Heart left ventricle (tissue), 16 donors: ENCODE measurements around the gene CHAMP1. TPM values are rescaled to one million over a fixed set of nuclear protein-coding genes. Genes with fewer than 3 reads are reported as not detected.

Experiments
- ATAC-seq, 4 donors: fragments of 200-7000 bp; cut with Tn5 transposase; one replicate each; pipeline ENCODE4 v1.9.1; 2020 to 2022; ENCODE audit warnings: moderate library complexity in 4 of 4, mild to moderate bottlenecking in 3 of 4, moderate number of reproducible peaks in 1 of 4
- DNase-seq, 5 donors: peaks; one replicate each; pipeline ENCODE4 v3.0.0-alpha.2; 2020
- H3K27ac ChIP-seq, 12 donors: fragments of 200-600 bp; sonication (generic) in 4 of 12; one replicate each; pipeline versions ENCODE4 v1.5.0 to v1.8.0; 2016 to 2022; ENCODE audit warnings: mild to moderate bottlenecking in 2 of 12
- H3K27me3 ChIP-seq, 9 donors: fragments of 200-600 bp; sonication (generic) in 2 of 9; one replicate each; pipeline versions ENCODE4 v1.5.1 to v1.8.0; 2016 to 2022; ENCODE audit warnings: mild to moderate bottlenecking in 3 of 9
- H3K36me3 ChIP-seq, 9 donors: fragments of 200-600 bp; sonication (generic) in 2 of 9; one replicate each; pipeline versions ENCODE4 v1.5.0 to v1.8.0; 2018 to 2022; ENCODE audit warnings: mild to moderate bottlenecking in 2 of 9
- H3K4me1 ChIP-seq, 12 donors: fragments of 200-600 bp; sonication (generic) in 4 of 12; one replicate each; pipeline versions ENCODE4 v1.5.0 to v1.8.0; 2016 to 2022; ENCODE audit warnings: mild to moderate bottlenecking in 3 of 12
- H3K4me3 ChIP-seq, 12 donors: fragments of 200-600 bp; sonication (generic) in 4 of 12; one replicate each; pipeline versions ENCODE4 v1.5.0 to v1.8.0; 2017 to 2022; ENCODE audit warnings: mild to moderate bottlenecking in 9 of 12, moderate library complexity in 4 of 12
- H3K9me3 ChIP-seq, 12 donors: fragments of 200-600 bp; sonication (generic) in 4 of 12; one replicate each; pipeline versions ENCODE4 v1.5.0 to v1.8.0; 2016 to 2022; ENCODE audit warnings: mild to moderate bottlenecking in 1 of 12
- CTCF ChIP-seq, 12 donors: fragments of 200-600 bp; sonication (generic) in 4 of 12; IDR thresholded peaks; one replicate each; pipeline versions ENCODE4 v1.5.0 to v1.8.0; 2018 to 2022; ENCODE audit warnings: antibody characterized with exemption in 12 of 12, mild to moderate bottlenecking in 5 of 12
- POLR2A ChIP-seq, 2 donors: fragments of 450-650 bp; IDR thresholded peaks; one replicate each; pipeline ENCODE4 v1.6.1; 2017; ENCODE audit warnings: antibody characterized with exemption in 2 of 2, mild to moderate bottlenecking in 2 of 2, moderate library complexity in 2 of 2
- WGBS, 4 donors: extraction: QIAGEN DNeasy Blood & Tissue Kit in 2 of 4; methylation state at CpG; one replicate each; pipeline versions ENCODE4 v1.1.5 to v1.1.7; 2013 to 2018; 5-methylcytosine and 5-hydroxymethylcytosine counted together
- intact Hi-C, 10 donors: fragments of 100-400 bp; cut with DNase I; formaldehyde crosslinking; loops; one replicate each; pipeline versions ENCODE4 v1.11.1 to v1.14.2; 2022
- long read RNA-seq, 3 donors: library from polyadenylated mRNA; unstranded; transcript quantifications; one replicate each; pipeline ENCODE4 v2.0.0, GENCODE V29; 2020 to 2021
- polyA plus RNA-seq, 2 donors: library from polyadenylated mRNA; stranded (reverse); fragments of 200-250 nt; gene quantifications; one replicate each; pipeline ENCODE4 v1.2.3, GENCODE V29; 2013
- total RNA-seq, 9 donors: library from RNA; depleted of rRNA in 2 of 9; stranded (reverse); fragments of >200 nt in 2 of 9; fragmentation: NEBNext Ultra II Directional in 3 of 9; extraction: Animal tissue kit (Norgen Biotek cat#: 25700) in 3 of 9; gene quantifications; one replicate each; pipeline versions ENCODE4 v1.1.0 to v1.2.4, GENCODE V29; 2016 to 2023
- donor health status: ischemic (EF 13 %, LVEDD 7.1; RV severe dilation, severe dysfunction).
- donor health status: healthy with polysubstance abuse.
- donor health status: DM: no; HTN: yes; CAD: no.
- donor health status: DM: no; HTN: no; CAD: no.
- donor health status: ischemic (EF 25% LVEDD 6.9; RV normal size, moderate dysfunction).
- donor health status: ischemic (EF 25% LVEDD 5.7; RV mildly dilated, moderate dysfunction).
- donor health status: healthy.
- donor health status: DM: yes; HTN: yes; CAD: no.
- donor health status: ischemic (EF 35%, LVEDD 5.7; RV mildly dilated, moderate dysfunction).
- donor health status: nonischemic (EF 11% LVEDD 7.7; RV severe dilation, severe dysfunction).
- donor health status: DM: yes; HTN: yes; CAD: no.
- donor health status: PGD.
- donor health status: ischemic (EF 29% LVEDD 5.4; RV normal size, mild dysfunction).
- donor health status: nonischemic (EF 23%, LVEDD 6.1; RV moderate dilation, normal function).

Gene CHAMP1
- 10 to 100 TPM in 5 of 9 donors, 1 to 10 TPM in 4; 7.0 to 17.5 (median 12.1) TPM for total RNA-seq
- polyA plus RNA-seq: 1 to 10 TPM; 3.2 to 6.2 TPM
- long read RNA-seq, donor 1, full-length matches to known transcripts: 1 of 1 reads
- long read RNA-seq, donor 1, partial matches to known transcripts: 0 of 1 reads
- long read RNA-seq, donor 1, other reads (novel, unspliced or antisense): 0 of 1 reads
- long read RNA-seq, donor 2: 0 reads
- long read RNA-seq, donor 3: 0 reads

GRCh38 chr13:114314074-114314912 is at the start of gene CHAMP1:
Gene CHAMP1, plus strand, starts transcription at chr13:114314503. Its CDS starts 9,340 bp downstream, at chr13:114323843.
- peaks cover 2 to 50% (median 33%) of the 10 kb centered on the region in 12 donors for H3K4me1 ChIP-seq
- WGBS, 4 donors: 0 to 1% (median 0%) methylated on average over 32 to 107 of the region's 107 CpGs

GRCh38 chr13:114264886-114265611 is 49.3 kb upstream of the CHAMP1 start:
- no peak overlapping the region for H3K27ac ChIP-seq
- no peaks in the 10 kb centered on the region for H3K27me3 ChIP-seq
- H3K4me1 ChIP-seq: peaks cover 0 to 18% (median 1%) of the 10 kb centered on the region in 12 donors
- 91 to 94% (median 93%) methylated on average over 8 of the region's 8 CpGs for WGBS, 4 donors
- intact Hi-C loops: no loop called here
- H3K36me3 ChIP-seq: peaks cover 0 to 100% (median 100%) of the 10 kb centered on the region in 9 donors
- TF ChIP-seq CTCF (IDR thresholded peaks at IDR 0.05): no peak
- TF ChIP-seq POLR2A (IDR thresholded peaks at IDR 0.05): no peak
- H3K4me3 ChIP-seq: no peak overlapping the region
- H3K9me3 ChIP-seq: no peaks in the 10 kb centered on the region
- ATAC-seq (no peak), DNase-seq (no peak)

More at GRCh38 chr13:114314074-114314912, at the start of gene CHAMP1:
- ATAC-seq (peak; percentile 86 to 97 (median 96)), DNase-seq (peak; percentile 96 to 99 (median 97))
- Histone ChIP-seq H3K36me3 (no peaks in the 10 kb centered on the region), H3K27ac (peak within 1 kb of the TSS; percentile 51 to 97 (median 92)), H3K9me3 (no peaks in the 10 kb centered on the region), H3K27me3 (no peaks in the 10 kb centered on the region), H3K4me3 (peak within 1 kb of the TSS; percentile 68 to 95 (median 80))
- intact Hi-C loops: loop anchor here in 2 of 10 donors (1.0 kb wide), 1 partner anchor 33 kb away; the partner anchor contains the start of gene UPF3A (in 2 of the 2)
- TF ChIP-seq CTCF (IDR thresholded peaks at IDR 0.05): peak in 1 of 12 donors; percentile 9
- TF ChIP-seq POLR2A (IDR thresholded peaks at IDR 0.05): peak; percentile 8 to 88

GRCh38 chr13:114266241-114266640 is 48.1 kb upstream of the CHAMP1 start:
- WGBS, 4 donors: 93 to 98% (median 95%) methylated on average over 5 of the region's 5 CpGs

More at GRCh38 chr13:114266241-114266640, 48.1 kb upstream of the CHAMP1 start:
- Histone ChIP-seq H3K27ac (no peak overlapping the region), H3K36me3 (peaks cover 0 to 99% (median 91%) of the 10 kb centered on the region in 9 donors), H3K27me3 (no peaks in the 10 kb centered on the region), H3K9me3 (no peaks in the 10 kb centered on the region), H3K4me1 (peaks cover 0 to 13% (median under 1%) of the 10 kb centered on the region in 12 donors), H3K4me3 (no peak overlapping the region)
- TF ChIP-seq POLR2A (IDR thresholded peaks at IDR 0.05): no peak
- no peak for TF ChIP-seq CTCF (IDR thresholded peaks at IDR 0.05)
- no peak for DNase-seq
- intact Hi-C loops: no loop called here
- ATAC-seq: no peak
